Loucy (cell line): ENCODE results near the gene PDXK.

Source experiments
- H2AFZ ChIP-seq: fragments of 200-600 bp; sonication (generic); 2 replicates; pipeline ENCODE4 v1.6.0; 2016; ENCODE audit warnings: antibody characterized with exemption, mild to moderate bottlenecking, low read length, moderate library complexity
- H3F3A ChIP-seq: fragments of 200-600 bp; 2 replicates; pipeline ENCODE4 v1.6.0; 2016; ENCODE audit warnings: antibody characterized with exemption, low read depth, mild to moderate bottlenecking
- H3K27me3 ChIP-seq: fragments of 200-600 bp; sonication (generic); 2 replicates; pipeline ENCODE4 v1.6.1; 2014; ENCODE audit warnings: low read length, mild to moderate bottlenecking; ENCODE audit not compliant: insufficient read depth, poor library complexity, severe bottlenecking
- H3K36me3 ChIP-seq: fragments of 200-600 bp; sonication (generic); 2 replicates; pipeline ENCODE4 v1.6.1; 2016; ENCODE audit warnings: low read length; ENCODE audit not compliant: insufficient read depth
- H3K4me1 ChIP-seq: fragments of 200-600 bp; sonication (generic); 2 replicates; pipeline ENCODE4 v1.5.1; 2014; ENCODE audit warnings: low read length, mild to moderate bottlenecking; ENCODE audit not compliant: insufficient read depth, poor library complexity, severe bottlenecking
- H3K4me2 ChIP-seq: fragments of 200-600 bp; sonication (generic); 2 replicates; pipeline ENCODE4 v1.6.0; 2014; ENCODE audit warnings: antibody characterized with exemption, low read length, low read depth, mild to moderate bottlenecking; ENCODE audit not compliant: poor library complexity, severe bottlenecking
- H3K4me3 ChIP-seq: fragments of 200-600 bp; sonication (generic); 2 replicates; pipeline ENCODE4 v1.5.1; 2014; ENCODE audit warnings: low read length, mild to moderate bottlenecking, mixed read lengths; ENCODE audit not compliant: poor library complexity, severe bottlenecking
- H3K79me2 ChIP-seq: fragments of 200-600 bp; sonication (generic); 2 replicates; pipeline ENCODE4 v1.6.1; 2014; ENCODE audit warnings: low read length; ENCODE audit not compliant: insufficient read depth
- H3K9ac ChIP-seq: fragments of 200-600 bp; sonication (generic); 2 replicates; pipeline ENCODE4 v1.6.0; 2014; ENCODE audit warnings: mild to moderate bottlenecking, low read depth, low read length, moderate library complexity; ENCODE audit not compliant: poor library complexity, severe bottlenecking
- H3K9me2 ChIP-seq: fragments of 200-600 bp; sonication (generic); replicated peaks from 2 replicates; pipeline ENCODE4 v1.6.1; 2016; ENCODE audit warnings: low read depth, low read length, mixed read lengths
- H3K9me3 ChIP-seq: fragments of 200-600 bp; sonication (generic); 2 replicates; pipeline ENCODE4 v1.6.1; 2014; ENCODE audit warnings: mild to moderate bottlenecking, antibody characterized with exemption, low read length, low read depth; ENCODE audit not compliant: insufficient read depth
- H4K20me1 ChIP-seq: fragments of 200-600 bp; sonication (generic); 2 replicates; pipeline ENCODE4 v1.6.0; 2014; ENCODE audit warnings: antibody characterized with exemption, low read length, mild to moderate bottlenecking; ENCODE audit not compliant: insufficient read depth, poor library complexity, severe bottlenecking
- EZH2phosphoT487 ChIP-seq: fragments of 200-600 bp; IDR thresholded peaks from 2 replicates; pipeline ENCODE4 v1.6.1; 2018; ENCODE audit warnings: antibody characterized with exemption, mild to moderate bottlenecking, moderate library complexity, borderline replicate concordance
- TF ChIP-seq, protein P1 (sequence below): fragments of 200-600 bp; sonication (generic); conservative IDR thresholded peaks from 2 replicates; pipeline ENCODE4 v1.5.1; 2014; ENCODE audit warnings: mild to moderate bottlenecking, antibody characterized with exemption, low read length

PDXK gene

DNA sequence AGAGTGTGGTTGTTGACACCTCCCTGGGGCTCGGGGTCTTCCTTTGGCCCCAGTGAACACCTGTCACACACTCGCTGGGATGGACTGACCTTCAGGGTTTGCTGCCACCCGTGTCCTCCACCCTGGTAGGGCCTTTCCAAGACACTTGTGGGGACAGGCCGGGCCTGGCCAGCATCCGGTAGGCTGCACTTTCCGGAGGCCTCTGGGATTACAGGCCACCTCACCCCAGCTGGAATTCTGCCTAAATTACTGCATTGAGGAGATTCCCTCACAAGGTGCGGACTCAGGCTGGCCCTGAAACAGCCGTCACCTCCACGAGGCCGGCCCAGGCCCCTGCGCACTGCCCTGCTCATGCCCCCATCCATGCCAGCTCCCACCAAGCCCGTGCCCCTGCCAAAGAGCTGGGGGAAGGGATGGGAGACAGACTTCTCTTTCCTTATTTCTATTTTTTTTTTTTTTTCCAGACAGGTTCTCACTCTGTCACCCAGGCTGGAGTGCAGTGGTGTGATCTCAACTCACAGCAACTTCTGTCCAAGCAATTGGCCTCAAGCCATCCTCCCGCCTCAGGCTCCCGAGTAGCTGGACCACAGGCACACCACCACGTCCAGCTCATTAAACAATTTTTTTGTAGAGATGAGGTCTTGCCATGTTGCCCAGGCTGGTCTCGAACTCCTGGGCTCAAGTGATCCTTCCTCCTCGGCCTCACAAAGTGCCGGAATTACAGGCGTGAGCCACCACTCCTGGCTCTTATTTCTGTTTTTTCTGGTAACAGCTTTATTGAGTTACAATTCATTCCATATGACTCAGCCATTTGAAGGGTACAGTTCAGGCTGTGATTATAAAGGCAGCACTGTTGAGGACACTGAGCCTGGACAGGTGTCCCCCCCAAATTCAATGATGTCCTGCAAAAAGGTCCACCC, 45.9 kb downstream of the PDXK start:
- Histone ChIP-seq H3K27me3 (no peaks in the 10 kb centered on the region), H3K4me1 (no peaks in the 10 kb centered on the region), H3K4me3 (no peak overlapping the region), H3K36me3 (no peaks in the 10 kb centered on the region), H3K9ac (no peak overlapping the region), H3F3A (no peaks in the 10 kb centered on the region), H3K9me2 (no peaks in the 10 kb centered on the region), H3K9me3 (no peaks in the 10 kb centered on the region), H2AFZ (no peak overlapping the region), H3K4me2 (no peak overlapping the region), H4K20me1 (no peaks in the 10 kb centered on the region), H3K79me2 (no peaks in the 10 kb centered on the region)
- TF ChIP-seq, protein P1, sequence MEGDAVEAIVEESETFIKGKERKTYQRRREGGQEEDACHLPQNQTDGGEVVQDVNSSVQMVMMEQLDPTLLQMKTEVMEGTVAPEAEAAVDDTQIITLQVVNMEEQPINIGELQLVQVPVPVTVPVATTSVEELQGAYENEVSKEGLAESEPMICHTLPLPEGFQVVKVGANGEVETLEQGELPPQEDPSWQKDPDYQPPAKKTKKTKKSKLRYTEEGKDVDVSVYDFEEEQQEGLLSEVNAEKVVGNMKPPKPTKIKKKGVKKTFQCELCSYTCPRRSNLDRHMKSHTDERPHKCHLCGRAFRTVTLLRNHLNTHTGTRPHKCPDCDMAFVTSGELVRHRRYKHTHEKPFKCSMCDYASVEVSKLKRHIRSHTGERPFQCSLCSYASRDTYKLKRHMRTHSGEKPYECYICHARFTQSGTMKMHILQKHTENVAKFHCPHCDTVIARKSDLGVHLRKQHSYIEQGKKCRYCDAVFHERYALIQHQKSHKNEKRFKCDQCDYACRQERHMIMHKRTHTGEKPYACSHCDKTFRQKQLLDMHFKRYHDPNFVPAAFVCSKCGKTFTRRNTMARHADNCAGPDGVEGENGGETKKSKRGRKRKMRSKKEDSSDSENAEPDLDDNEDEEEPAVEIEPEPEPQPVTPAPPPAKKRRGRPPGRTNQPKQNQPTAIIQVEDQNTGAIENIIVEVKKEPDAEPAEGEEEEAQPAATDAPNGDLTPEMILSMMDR, result no peak
- no peak for TF ChIP-seq EZH2phosphoT487

DNA sequence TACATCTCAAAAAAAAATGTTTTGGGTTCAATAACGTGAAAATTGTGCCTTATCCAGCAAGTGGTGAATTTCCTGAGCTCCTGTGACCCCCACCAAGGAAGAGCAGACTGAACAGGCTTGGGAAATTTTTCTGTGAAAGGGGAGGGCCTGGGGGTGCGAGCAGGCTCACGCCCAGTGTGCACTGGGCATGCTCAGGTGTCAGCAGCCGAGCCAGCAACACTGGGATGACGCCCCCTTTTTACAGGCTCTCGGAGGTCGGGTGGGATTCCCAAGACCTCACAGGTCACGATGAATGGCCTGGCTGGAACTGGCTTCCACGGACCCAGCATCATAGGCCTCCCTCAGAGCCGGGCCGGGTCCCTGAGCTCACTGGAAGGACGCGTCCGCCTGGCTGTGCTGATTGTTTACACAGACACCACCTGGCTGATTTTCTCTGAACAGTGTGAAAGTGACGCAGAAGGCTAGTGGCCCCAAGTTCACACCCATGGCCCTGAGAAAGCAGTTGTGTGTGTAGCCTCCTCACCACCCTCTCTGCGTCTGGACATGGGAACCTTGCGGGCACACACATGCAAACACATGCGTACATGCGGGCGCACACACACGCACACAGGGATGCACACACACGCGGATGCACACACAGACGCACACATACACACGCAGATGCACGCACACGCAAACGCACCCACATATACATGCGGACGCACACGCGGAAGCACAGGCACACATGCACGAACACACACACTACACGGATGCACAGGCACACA, 48.0 kb downstream of the PDXK start:
- H3K4me1 ChIP-seq, result no peaks in the 10 kb centered on the region
- H3K27me3 ChIP-seq, result no peaks in the 10 kb centered on the region
- TF ChIP-seq, protein P1, result no peak
- TF ChIP-seq EZH2phosphoT487, result no peak
- no peak overlapping the region for H2AFZ ChIP-seq
- H4K20me1 ChIP-seq, result no peaks in the 10 kb centered on the region
- no peaks in the 10 kb centered on the region for H3K36me3 ChIP-seq
- H3K9ac ChIP-seq, result no peak overlapping the region
- H3K9me3 ChIP-seq, result no peaks in the 10 kb centered on the region
- H3K4me3 ChIP-seq, result no peak overlapping the region
- H3K9me2 ChIP-seq, result no peaks in the 10 kb centered on the region
- H3K79me2 ChIP-seq, result no peaks in the 10 kb centered on the region
- H3K4me2 ChIP-seq, result no peak overlapping the region
- H3F3A ChIP-seq, result no peaks in the 10 kb centered on the region

DNA sequence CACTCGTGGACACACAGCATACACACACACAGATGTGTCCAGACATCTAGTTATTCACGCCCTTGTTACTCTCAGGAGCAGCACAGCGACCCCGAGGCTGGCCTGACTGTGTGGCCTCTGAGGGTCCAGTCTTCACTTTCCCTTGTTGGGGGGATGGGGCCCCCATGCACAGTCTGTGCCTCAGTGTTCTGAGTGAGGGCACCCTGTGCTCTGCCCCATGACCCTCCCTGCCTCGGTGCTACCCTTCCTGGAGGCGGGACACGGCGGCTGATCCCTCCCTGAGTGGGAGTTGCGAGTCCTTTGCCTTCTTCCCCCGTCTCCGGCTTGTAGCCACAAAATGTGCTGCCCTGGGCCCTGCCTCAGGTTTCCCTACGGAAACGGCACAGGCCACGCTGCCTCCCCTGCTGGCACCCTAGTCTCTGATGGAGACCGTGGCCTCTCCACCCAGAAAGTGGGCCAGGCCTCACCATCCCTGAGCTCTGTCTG, 48.6 kb downstream of the PDXK start:
- no peak overlapping the region for H3K4me2 ChIP-seq
- no peak overlapping the region for H3K9ac ChIP-seq

More for the DNA sequence above, 48.6 kb downstream of the PDXK start:
- no peaks in the 10 kb centered on the region for H4K20me1 ChIP-seq
- no peaks in the 10 kb centered on the region for H3K9me2 ChIP-seq
- no peaks in the 10 kb centered on the region for H3K79me2 ChIP-seq
- H2AFZ ChIP-seq, result no peak overlapping the region
- no peak for TF ChIP-seq EZH2phosphoT487
- TF ChIP-seq, protein P1, result no peak
- H3K4me3 ChIP-seq, result no peak overlapping the region
- no peaks in the 10 kb centered on the region for H3K4me1 ChIP-seq
- H3F3A ChIP-seq, result no peaks in the 10 kb centered on the region
- H3K9me3 ChIP-seq, result no peaks in the 10 kb centered on the region
- no peaks in the 10 kb centered on the region for H3K27me3 ChIP-seq
- no peaks in the 10 kb centered on the region for H3K36me3 ChIP-seq
